Measurements from ENCODE around the gene EXOC6B.

The EXOC6B gene

GRCh38 chr2:72757177-72757775 is 68.6 kb downstream of the EXOC6B start:
- ATAC-seq = no peak
- TF ChIP-seq, protein P1, sequence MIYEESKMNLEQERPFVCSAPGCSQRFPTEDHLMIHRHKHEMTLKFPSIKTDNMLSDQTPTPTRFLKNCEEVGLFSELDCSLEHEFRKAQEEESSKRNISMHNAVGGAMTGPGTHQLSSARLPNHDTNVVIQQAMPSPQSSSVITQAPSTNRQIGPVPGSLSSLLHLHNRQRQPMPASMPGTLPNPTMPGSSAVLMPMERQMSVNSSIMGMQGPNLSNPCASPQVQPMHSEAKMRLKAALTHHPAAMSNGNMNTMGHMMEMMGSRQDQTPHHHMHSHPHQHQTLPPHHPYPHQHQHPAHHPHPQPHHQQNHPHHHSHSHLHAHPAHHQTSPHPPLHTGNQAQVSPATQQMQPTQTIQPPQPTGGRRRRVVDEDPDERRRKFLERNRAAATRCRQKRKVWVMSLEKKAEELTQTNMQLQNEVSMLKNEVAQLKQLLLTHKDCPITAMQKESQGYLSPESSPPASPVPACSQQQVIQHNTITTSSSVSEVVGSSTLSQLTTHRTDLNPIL (CRISPR knock-in tag; IDR thresholded peaks at IDR 0.05; ENCODE audit: low read depth) = peak; percentile 99
- TF ChIP-seq GLIS3 (CRISPR knock-in tag; IDR thresholded peaks at IDR 0.05) = peak; percentile 99
- peak; percentile 100 for TF ChIP-seq SNAI2 (CRISPR knock-in tag; IDR thresholded peaks at IDR 0.05)
- no peak for TF ChIP-seq RARB (CRISPR knock-in tag; IDR thresholded peaks at IDR 0.05)
- TF ChIP-seq ESRRG (CRISPR knock-in tag; IDR thresholded peaks at IDR 0.05) = peak; percentile 99
- TF ChIP-seq ARNTL (CRISPR knock-in tag; IDR thresholded peaks at IDR 0.05; ENCODE audit: borderline replicate concordance, low read depth) = peak; percentile 90; the same call in 1 of the 2 replicates
- TF ChIP-seq TCF4 (CRISPR knock-in tag; IDR thresholded peaks at IDR 0.05; ENCODE audit: borderline replicate concordance) = peak; percentile 82
- TF ChIP-seq ZNF70 (CRISPR knock-in tag; IDR thresholded peaks at IDR 0.05) = peak; percentile 74
- TF ChIP-seq ZNF8 (CRISPR knock-in tag; IDR thresholded peaks at IDR 0.05) = peak; percentile 81
- peak; percentile 93 for TF ChIP-seq ZFP3 (CRISPR knock-in tag; IDR thresholded peaks at IDR 0.05)
- peak; percentile 100; the same call in 1 of the 2 replicates for TF ChIP-seq POU6F1 (CRISPR knock-in tag; IDR thresholded peaks at IDR 0.05; ENCODE audit: borderline replicate concordance, low read depth)
- TF ChIP-seq, protein P2, sequence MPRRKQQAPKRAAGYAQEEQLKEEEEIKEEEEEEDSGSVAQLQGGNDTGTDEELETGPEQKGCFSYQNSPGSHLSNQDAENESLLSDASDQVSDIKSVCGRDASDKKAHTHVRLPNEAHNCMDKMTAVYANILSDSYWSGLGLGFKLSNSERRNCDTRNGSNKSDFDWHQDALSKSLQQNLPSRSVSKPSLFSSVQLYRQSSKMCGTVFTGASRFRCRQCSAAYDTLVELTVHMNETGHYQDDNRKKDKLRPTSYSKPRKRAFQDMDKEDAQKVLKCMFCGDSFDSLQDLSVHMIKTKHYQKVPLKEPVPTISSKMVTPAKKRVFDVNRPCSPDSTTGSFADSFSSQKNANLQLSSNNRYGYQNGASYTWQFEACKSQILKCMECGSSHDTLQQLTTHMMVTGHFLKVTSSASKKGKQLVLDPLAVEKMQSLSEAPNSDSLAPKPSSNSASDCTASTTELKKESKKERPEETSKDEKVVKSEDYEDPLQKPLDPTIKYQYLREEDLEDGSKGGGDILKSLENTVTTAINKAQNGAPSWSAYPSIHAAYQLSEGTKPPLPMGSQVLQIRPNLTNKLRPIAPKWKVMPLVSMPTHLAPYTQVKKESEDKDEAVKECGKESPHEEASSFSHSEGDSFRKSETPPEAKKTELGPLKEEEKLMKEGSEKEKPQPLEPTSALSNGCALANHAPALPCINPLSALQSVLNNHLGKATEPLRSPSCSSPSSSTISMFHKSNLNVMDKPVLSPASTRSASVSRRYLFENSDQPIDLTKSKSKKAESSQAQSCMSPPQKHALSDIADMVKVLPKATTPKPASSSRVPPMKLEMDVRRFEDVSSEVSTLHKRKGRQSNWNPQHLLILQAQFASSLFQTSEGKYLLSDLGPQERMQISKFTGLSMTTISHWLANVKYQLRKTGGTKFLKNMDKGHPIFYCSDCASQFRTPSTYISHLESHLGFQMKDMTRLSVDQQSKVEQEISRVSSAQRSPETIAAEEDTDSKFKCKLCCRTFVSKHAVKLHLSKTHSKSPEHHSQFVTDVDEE (CRISPR knock-in tag; IDR thresholded peaks at IDR 0.05) = peak; percentile 98
- peak; percentile 99 for TF ChIP-seq BACH2 (CRISPR knock-in tag; IDR thresholded peaks at IDR 0.05; ENCODE audit: borderline replicate concordance)
- peak; percentile 98 for TF ChIP-seq ZNF565 (CRISPR knock-in tag; conservative IDR thresholded peaks at IDR 0.05; ENCODE audit: low read depth)
- TF ChIP-seq ZFP30 (CRISPR knock-in tag; IDR thresholded peaks at IDR 0.05) = peak; percentile 78
- no peak for TF ChIP-seq OSR1 (CRISPR knock-in tag; IDR thresholded peaks at IDR 0.05)
- TF ChIP-seq ISL1 (CRISPR knock-in tag; IDR thresholded peaks at IDR 0.05) = peak; percentile 97
- peak; percentile 98 for TF ChIP-seq PPARA (CRISPR knock-in tag; IDR thresholded peaks at IDR 0.05; ENCODE audit: borderline replicate concordance)
- TF ChIP-seq ZC3H10 (CRISPR knock-in tag; IDR thresholded peaks at IDR 0.05) = peak; percentile 72
- TF ChIP-seq TOX (CRISPR knock-in tag; IDR thresholded peaks at IDR 0.05; ENCODE audit: borderline replicate concordance) = no peak
- peak; percentile 100 for TF ChIP-seq CSDC2 (CRISPR knock-in tag; IDR thresholded peaks at IDR 0.05)
- TF ChIP-seq, protein P3, sequence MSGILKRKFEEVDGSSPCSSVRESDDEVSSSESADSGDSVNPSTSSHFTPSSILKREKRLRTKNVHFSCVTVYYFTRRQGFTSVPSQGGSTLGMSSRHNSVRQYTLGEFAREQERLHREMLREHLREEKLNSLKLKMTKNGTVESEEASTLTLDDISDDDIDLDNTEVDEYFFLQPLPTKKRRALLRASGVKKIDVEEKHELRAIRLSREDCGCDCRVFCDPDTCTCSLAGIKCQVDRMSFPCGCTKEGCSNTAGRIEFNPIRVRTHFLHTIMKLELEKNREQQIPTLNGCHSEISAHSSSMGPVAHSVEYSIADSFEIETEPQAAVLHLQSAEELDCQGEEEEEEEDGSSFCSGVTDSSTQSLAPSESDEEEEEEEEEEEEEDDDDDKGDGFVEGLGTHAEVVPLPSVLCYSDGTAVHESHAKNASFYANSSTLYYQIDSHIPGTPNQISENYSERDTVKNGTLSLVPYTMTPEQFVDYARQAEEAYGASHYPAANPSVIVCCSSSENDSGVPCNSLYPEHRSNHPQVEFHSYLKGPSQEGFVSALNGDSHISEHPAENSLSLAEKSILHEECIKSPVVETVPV (CRISPR knock-in tag; IDR thresholded peaks at IDR 0.05) = peak; percentile 97
- TF ChIP-seq PATZ1 (CRISPR knock-in tag; IDR thresholded peaks at IDR 0.05; ENCODE audit: borderline replicate concordance) = peak; percentile 89; the same call in 1 of the 2 replicates

Measured in SK-N-SH treated with all-trans-retinoic acid at 6 μM for 48 hours (cell line).